IPS-20b (cell line): ENCODE data around the gene DZANK1.
"Not testable (repeated sequence)": the region's sequence is repeated elsewhere in the genome, so short reads cannot be mapped to it uniquely, and the experiment has no call there.

ENCODE experiments used
- H3K27ac ChIP-seq: one replicate; pipeline ENCODE4 v1.5.1; 2013; ENCODE audit warnings: low read length
- H3K27me3 ChIP-seq: 2 replicates; pipeline ENCODE4 v1.6.1; 2013; ENCODE audit warnings: mild to moderate bottlenecking, low read length, inconsistent platforms; ENCODE audit not compliant: insufficient read depth
- H3K36me3 ChIP-seq: 2 replicates; pipeline ENCODE4 v1.6.1; 2013; ENCODE audit warnings: low read depth, mild to moderate bottlenecking, inconsistent platforms, low read length, moderate library complexity; ENCODE audit not compliant: insufficient read depth
- H3K4me1 ChIP-seq: 2 replicates; pipeline ENCODE4 v1.6.1; 2013; ENCODE audit warnings: mild to moderate bottlenecking, control low read depth, inconsistent platforms, low read length, moderate library complexity; ENCODE audit not compliant: insufficient read depth
- H3K4me3 ChIP-seq: 2 replicates; pipeline ENCODE4 v1.5.1; 2013; ENCODE audit warnings: mild to moderate bottlenecking, low read length, inconsistent platforms
- H3K9ac ChIP-seq: 2 replicates; pipeline ENCODE4 v1.6.1; 2013; ENCODE audit warnings: low read depth, mild to moderate bottlenecking, inconsistent platforms, low read length, moderate library complexity
- H3K9me3 ChIP-seq: 2 replicates; pipeline ENCODE4 v1.6.1; 2013; ENCODE audit warnings: mild to moderate bottlenecking, low read depth, low read length, inconsistent platforms; ENCODE audit not compliant: insufficient read depth

Gene DZANK1

DNA sequence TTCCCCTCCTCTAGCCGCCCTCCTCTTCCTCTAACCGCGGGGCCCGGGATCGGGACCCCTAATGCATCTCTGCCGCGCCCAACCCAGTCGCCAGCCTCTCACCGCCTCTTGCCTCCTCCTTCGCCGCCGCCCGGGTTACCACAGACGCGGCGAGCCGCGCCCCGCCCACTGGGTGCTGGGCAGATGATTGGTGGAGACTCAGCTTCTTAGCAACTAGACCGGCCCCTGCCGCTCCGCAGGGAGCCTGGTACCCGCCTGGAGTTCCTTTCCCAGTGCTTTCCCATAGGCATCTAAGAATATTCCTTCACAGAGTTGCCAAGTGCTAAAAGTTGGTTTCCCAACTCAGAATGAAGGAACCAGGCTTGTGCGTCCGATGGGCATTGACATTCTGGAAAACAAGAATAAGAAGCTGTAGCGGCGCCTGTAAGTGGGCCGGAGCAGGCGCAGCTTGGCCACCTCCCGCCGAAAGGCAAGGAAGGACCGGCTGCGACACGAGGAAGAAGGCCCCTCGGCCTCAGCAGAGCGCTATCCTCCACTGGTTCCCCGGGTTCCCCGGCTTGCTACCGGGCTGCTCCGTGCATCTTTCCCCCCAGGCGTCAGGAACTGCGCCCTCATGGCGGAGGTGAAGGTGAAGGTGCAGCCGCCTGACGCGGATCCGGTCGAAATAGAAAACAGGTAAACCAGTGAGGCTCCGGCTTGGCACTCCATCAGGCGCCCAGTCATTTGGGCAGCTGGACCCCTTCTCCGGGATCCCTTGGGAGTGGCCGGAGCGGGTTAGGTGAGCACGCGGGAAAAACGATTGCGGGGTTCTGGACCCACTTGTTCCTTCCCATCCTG lies at the start of gene DZANK1, which contains the start of gene POLR3F:
TSS of gene DZANK1 (minus strand) at position 137 of the 837 bp plus-strand sequence. CDS start 1,672 bp downstream, outside the sequence.
TSS of gene POLR3F (plus strand) at position 497 of the 837 bp plus-strand sequence. CDS start at position 614, 117 bp downstream.
- Histone ChIP-seq H3K4me3 (peak within 1 kb of the TSS; percentile 88), H3K9me3 (no peaks in the 10 kb centered on the region), H3K4me1 (no peaks in the 10 kb centered on the region; the same call in 1 of the 2 replicates), H3K27ac (peak within 1 kb of the TSS; percentile 83), H3K27me3 (no peaks in the 10 kb centered on the region), H3K36me3 (peaks cover 16% of the 10 kb centered on the region), H3K9ac (peak within 1 kb of the TSS; percentile 83)

DNA sequence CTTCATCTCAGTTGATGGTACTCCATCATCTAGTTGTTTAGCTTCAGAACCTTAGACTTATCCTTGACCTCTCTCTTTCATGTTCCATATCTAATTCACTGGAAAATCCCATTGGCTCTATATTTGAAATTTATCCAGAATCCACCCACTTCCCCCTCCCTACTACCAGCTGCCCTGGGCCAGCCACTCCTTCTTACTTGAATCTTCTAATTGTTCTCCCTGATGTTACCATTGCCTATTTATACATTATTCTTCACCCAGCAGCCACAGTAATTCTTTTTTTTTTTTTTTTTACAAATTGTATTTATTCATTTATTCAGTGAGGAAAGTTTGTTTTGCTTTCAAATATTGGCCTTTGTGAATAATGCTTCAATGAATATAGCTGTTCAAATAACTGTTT lies 49.1 kb upstream of the DZANK1 start:
- Histone ChIP-seq H3K4me3 (no peak overlapping the region), H3K27me3 (no peaks in the 10 kb centered on the region), H3K27ac (no peak overlapping the region), H3K36me3 (peaks cover 62% of the 10 kb centered on the region), H3K4me1 (no peaks in the 10 kb centered on the region), H3K9me3 (no peaks in the 10 kb centered on the region), H3K9ac (no peak overlapping the region)

DNA sequence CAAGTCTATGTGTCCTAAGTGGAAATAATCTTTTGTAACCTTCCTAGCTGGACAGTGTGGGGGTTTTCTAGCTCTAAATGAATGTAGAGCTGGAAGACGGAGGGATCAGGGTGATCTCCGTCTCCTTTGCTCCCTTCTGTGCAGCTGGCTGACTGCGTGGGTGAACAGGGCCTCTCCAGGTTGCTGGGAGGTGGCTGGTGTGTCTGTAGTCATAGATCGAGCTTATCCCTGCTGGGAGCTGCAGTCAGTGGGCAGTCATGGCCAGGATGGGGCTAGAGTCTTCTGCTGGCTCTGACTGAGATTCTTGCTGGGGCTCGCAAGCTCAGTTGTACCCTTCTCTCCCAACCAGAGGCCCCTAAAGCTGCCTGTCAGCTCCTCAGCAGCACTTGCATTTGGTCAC lies 47.3 kb upstream of the DZANK1 start:
- Histone ChIP-seq H3K4me1 (no peaks in the 10 kb centered on the region), H3K9ac (no peak overlapping the region), H3K9me3 (no peaks in the 10 kb centered on the region), H3K36me3 (peaks cover 75% of the 10 kb centered on the region), H3K27ac (no peak overlapping the region), H3K4me3 (no peak overlapping the region), H3K27me3 (no peaks in the 10 kb centered on the region)

DNA sequence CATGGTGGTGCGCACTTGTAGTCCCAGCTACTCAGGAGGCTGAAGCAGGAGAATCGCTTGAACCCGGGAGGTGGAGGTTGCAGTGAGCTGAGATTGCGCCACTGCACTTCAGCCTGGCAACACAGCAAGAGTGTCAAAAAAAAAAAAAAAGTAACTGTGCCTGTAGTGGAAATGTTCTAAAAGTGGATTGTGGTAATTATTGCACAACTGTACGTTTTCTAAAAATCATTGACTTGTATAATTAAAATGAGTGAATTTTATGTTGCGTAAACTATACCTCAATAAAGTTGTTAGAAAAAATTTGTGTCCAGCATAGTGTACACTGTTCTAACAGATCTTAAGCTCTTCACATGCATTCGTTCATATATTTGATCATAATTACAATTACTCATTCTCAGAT lies 46.4 kb upstream of the DZANK1 start:
- Histone ChIP-seq H3K4me1 (no peaks in the 10 kb centered on the region), H3K36me3 (peaks cover 75% of the 10 kb centered on the region)

DNA sequence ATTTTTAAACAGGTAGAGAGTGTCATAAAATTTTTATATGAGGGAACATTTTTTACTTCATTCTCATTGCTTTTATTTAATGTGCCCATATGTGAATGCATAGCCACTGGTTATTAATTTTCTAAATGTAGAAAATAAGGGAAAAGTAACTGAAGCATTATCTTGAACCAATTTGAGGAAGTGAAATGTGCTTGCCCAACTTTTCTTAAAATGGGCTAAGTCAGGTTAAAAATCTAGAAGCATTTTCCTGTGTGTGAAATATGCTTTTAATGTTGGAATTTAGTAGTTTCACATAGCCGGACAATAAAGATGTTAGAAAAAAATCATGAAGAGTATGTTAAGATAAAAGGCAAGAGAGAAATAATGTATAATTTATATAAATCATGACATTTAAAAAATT lies 44.7 kb upstream of the DZANK1 start:
- no peak overlapping the region for H3K9ac ChIP-seq
- H3K36me3 ChIP-seq = peaks cover 66% of the 10 kb centered on the region
- no peaks in the 10 kb centered on the region for H3K4me1 ChIP-seq
- no peak overlapping the region for H3K4me3 ChIP-seq
- no peak overlapping the region for H3K27ac ChIP-seq
- H3K27me3 ChIP-seq = no peaks in the 10 kb centered on the region
- H3K9me3 ChIP-seq = no peaks in the 10 kb centered on the region

More for the DNA sequence above, 46.4 kb upstream of the DZANK1 start:
- H3K9me3 ChIP-seq = no peaks in the 10 kb centered on the region
- no peaks in the 10 kb centered on the region for H3K27me3 ChIP-seq
- no peak overlapping the region for H3K4me3 ChIP-seq
- H3K27ac ChIP-seq = no peak overlapping the region
- no peak overlapping the region for H3K9ac ChIP-seq

DNA sequence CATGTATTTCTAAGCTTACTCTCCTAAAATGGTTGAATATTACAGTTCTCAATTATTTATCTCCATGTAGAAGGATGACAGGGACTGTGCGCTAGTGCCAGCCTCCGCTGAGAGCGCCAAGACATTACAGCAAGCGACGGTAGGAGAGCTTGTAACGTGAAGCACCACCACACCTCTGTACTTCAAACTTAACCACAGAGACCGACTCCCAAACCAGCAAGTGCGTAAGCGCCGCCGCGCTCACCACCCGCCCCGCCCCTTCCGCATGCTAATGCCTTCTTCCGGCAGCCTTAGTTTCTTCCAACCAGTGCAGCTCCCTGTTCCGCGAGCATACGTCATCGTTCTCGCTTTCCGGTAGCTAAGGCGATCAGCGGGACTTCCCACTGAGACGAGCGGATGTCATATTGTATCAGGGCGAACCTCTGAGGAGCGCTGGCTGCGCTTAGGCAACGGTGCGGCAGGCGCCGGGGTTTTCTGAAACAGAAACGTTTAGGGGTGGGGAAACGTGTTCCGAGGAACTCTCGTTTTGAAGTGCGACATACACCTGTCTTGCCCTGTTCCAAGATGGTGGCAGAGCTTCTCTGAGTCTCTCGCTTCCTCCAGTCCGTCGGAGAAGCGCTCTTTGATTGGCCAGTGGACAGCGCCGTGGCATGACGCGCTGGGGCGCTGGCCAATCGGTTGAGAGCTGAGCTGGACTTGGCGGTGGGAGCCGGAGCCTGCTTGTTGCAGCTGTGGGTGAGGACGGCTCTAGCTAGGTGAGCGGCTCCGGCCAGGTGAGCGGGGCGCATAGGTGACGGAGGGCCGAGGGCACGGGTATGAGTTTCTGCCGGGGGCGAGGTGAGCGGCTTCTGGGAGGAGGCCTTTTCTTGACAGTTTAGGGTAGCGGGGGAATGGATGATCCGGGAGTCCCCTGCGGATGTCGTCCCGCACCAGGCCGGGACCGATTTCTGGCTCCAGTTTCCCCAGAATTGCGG lies 40.7 kb upstream of the DZANK1 start, which contains the start of gene SEC23B:
TSS of gene SEC23B (plus strand) at position 723 of the 974 bp plus-strand sequence. CDS start 2,896 bp downstream, outside the sequence.
- Histone ChIP-seq H3K4me3 (peak within 1 kb of the TSS; percentile 85), H3K9me3 (no peaks in the 10 kb centered on the region), H3K4me1 (no peaks in the 10 kb centered on the region), H3K36me3 (peaks cover 31% of the 10 kb centered on the region), H3K27me3 (no peaks in the 10 kb centered on the region), H3K9ac (peak within 1 kb of the TSS; percentile 94), H3K27ac (peak within 1 kb of the TSS; percentile 96)

DNA sequence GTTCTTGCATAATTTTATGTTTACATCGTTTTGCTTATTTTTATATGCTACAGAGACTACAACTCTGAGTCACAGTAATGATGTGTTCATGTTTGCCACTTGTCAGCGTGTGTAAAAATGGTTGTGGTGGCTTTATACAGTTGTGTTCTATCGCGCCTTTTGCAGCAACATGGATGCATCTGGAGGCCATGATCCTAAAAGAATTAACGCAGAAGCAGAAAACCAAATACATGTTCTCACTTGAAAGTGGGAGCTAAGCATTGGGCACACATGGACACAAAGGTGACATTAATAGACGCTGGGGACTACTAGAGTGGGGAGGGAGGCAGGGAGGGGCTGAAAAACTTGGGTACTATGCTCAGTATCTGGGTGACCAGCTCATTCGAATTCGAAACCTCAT lies 39.9 kb upstream of the DZANK1 start:
- H3K27me3 ChIP-seq = no peaks in the 10 kb centered on the region
- H3K4me3 ChIP-seq = peak overlapping the region; percentile 85
- H3K36me3 ChIP-seq = peaks cover 24% of the 10 kb centered on the region
- H3K4me1 ChIP-seq = no peaks in the 10 kb centered on the region
- no peaks in the 10 kb centered on the region for H3K9me3 ChIP-seq
- H3K9ac ChIP-seq = peak overlapping the region; percentile 94; the same call in 1 of the 2 replicates
- H3K27ac ChIP-seq = peak overlapping the region; percentile 58

DNA sequence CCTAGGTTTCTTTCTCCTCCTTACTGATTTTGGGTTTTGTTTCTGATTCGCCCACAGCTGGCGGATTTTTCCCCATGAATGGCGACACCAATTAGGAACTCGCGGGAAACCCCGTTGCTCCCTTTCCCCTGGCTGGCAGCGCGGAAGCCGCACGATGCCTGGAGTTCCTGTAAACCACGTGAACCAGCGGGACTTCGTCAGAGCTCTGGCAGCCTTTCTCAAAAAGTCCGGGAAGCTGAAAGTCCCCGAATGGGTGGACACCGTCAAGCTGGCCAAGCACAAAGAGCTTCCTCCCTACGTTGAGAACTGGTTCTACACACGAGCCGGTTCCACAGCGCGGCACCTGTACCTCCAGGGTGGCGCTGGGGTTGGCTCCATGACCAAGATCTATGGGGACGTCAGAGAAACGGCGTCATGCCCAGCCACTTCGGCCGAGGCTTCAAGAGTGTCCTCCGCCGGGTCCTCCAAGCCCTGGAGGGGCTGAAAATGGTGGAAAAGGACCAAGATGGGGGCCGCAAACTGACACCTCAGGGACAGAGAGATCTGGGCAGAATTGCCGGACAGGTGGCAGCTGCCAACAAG lies 37.7 kb upstream of the DZANK1 start:
- Histone ChIP-seq H3K36me3 (peaks cover 3% of the 10 kb centered on the region; the same call in 1 of the 2 replicates), H3K27me3 (no peaks in the 10 kb centered on the region), H3K4me3 (no peak overlapping the region), H3K9me3 (no peaks in the 10 kb centered on the region), H3K9ac (no peak overlapping the region), H3K4me1 (no peaks in the 10 kb centered on the region), H3K27ac (no peak overlapping the region)

DNA sequence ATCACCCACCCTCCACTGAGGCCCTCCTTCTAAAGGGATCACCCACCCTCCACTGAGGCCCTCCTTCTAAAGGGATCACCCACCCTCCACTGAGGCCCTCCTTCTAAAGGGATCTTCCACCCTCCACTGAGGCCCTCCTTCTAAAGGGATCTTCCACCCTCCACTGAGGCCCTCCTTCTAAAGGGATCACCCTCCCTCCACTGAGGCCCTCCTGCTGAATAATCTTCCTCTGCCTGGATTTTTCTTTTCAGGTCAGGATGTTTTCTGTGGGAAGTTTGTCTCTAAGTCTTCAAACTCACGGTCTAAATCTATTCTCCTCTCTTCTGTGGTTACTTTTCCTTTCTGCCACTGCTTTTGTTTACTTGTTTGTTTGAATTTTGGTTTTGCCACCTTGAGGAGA lies 34.8 kb upstream of the DZANK1 start:
- H3K36me3 ChIP-seq, H3K9ac ChIP-seq, H3K27ac ChIP-seq, H3K27me3 ChIP-seq, H3K4me1 ChIP-seq, H3K9me3 ChIP-seq, H3K4me3 ChIP-seq: not testable (repeated sequence)

DNA sequence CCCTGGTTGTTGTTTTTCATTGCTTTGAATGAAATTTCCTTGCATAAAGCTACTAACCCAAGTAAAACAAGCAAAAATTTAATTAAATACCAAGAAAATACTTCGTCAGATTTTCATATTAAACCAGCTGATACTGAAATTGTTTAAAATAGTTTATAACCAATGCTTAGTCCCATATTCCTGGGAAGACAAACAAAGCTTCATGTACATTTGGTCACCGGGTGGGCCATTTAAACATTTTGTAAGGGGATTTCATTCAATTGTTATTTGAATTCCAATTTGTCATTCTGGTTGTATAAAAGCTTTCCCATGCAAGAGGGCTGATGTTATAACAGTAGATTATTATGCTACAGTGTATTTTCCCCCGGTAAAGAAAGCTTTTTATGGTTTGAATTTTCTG lies 30.8 kb upstream of the DZANK1 start:
- H3K27me3 ChIP-seq = no peaks in the 10 kb centered on the region
- peak overlapping the region; percentile 28; the same call in 1 of the 2 replicates for H3K9ac ChIP-seq
- no peaks in the 10 kb centered on the region for H3K9me3 ChIP-seq
- H3K36me3 ChIP-seq = peaks cover 14% of the 10 kb centered on the region
- no peak overlapping the region for H3K27ac ChIP-seq
- H3K4me3 ChIP-seq = peak overlapping the region; percentile 92; the same call in 1 of the 2 replicates
- H3K4me1 ChIP-seq = peaks cover 3% of the 10 kb centered on the region; the same call in 1 of the 2 replicates
